CD4-positive, alpha-beta T cell treated with Interleukin-21 for 1 hour (primary cell): Measurements from ENCODE around the gene RRP12.
A peak's percentile ranks its signal among the peaks of the same experiment; 100 is the strongest.
"Not testable (repeated sequence)": the region's sequence is repeated elsewhere in the genome, so short reads cannot be mapped to it uniquely, and the experiment has no call there.

ENCODE experiments used
- DNase-seq: peaks from one replicate; pipeline ENCODE4 v3.0.0-alpha.2; 2020

The RRP12 gene, protein sequence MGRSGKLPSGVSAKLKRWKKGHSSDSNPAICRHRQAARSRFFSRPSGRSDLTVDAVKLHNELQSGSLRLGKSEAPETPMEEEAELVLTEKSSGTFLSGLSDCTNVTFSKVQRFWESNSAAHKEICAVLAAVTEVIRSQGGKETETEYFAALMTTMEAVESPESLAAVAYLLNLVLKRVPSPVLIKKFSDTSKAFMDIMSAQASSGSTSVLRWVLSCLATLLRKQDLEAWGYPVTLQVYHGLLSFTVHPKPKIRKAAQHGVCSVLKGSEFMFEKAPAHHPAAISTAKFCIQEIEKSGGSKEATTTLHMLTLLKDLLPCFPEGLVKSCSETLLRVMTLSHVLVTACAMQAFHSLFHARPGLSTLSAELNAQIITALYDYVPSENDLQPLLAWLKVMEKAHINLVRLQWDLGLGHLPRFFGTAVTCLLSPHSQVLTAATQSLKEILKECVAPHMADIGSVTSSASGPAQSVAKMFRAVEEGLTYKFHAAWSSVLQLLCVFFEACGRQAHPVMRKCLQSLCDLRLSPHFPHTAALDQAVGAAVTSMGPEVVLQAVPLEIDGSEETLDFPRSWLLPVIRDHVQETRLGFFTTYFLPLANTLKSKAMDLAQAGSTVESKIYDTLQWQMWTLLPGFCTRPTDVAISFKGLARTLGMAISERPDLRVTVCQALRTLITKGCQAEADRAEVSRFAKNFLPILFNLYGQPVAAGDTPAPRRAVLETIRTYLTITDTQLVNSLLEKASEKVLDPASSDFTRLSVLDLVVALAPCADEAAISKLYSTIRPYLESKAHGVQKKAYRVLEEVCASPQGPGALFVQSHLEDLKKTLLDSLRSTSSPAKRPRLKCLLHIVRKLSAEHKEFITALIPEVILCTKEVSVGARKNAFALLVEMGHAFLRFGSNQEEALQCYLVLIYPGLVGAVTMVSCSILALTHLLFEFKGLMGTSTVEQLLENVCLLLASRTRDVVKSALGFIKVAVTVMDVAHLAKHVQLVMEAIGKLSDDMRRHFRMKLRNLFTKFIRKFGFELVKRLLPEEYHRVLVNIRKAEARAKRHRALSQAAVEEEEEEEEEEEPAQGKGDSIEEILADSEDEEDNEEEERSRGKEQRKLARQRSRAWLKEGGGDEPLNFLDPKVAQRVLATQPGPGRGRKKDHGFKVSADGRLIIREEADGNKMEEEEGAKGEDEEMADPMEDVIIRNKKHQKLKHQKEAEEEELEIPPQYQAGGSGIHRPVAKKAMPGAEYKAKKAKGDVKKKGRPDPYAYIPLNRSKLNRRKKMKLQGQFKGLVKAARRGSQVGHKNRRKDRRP (N-terminal part only)

DNA sequence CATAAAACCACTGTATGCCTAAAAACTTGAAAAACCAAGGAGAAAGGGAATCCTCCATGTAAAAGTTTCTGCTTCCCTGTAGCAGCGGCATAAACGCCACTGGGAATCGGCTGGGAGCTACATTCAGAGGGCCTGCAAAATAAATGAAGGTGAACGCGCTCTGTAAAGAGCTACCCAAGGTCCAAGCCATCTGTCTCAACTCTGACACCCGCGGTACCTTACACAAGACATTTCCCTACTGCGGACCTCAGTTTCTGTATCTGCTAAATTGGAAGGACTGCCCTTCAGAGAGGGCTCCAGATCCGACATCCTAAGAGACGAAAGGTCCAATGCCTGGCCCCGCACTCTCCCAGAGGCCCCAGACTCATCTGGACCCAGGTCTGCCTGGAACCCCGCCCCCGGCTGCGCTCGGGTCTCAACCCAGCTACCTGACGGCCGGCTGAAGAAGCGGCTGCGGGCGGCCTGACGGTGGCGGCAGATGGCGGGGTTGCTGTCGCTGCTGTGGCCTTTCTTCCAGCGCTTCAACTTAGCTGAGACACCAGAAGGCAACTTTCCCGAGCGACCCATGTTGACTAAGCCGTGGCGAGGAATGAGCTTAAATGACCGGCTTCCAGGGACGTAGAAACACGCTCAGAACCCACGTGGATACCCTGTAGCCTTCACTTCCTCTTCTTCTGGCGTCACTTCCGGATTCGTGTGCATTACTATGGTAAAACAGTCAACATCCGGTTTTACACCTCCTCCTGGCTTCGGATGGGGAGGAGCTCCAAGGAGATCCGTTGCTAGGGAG lies at the start of gene RRP12:
Gene RRP12, minus strand, starts transcription at position 676 of the 790 bp plus-strand sequence. Its CDS starts 109 bp downstream, at position 567.
- peak; percentile 97 for DNase-seq

DNA sequence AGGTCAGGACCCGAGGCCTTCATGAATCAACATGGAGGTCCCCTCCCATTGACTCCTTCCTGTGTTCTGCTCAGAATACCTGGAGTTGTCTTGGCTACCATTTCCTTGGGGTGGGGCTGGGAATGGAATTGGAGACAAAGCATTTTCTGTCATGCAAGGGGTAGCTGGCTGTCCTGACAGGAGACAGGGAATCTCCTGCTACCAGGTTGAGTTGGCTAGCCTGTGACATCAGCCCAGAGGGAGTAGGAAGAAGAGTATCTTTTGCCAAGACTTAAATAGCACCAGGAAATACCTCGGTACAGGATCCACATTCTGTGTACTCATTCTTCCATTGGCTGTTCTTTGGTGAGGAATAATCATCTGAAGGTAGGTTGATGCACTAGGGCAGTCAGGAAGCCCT lies 49.7 kb upstream of the RRP12 start:
- no peak for DNase-seq

DNA sequence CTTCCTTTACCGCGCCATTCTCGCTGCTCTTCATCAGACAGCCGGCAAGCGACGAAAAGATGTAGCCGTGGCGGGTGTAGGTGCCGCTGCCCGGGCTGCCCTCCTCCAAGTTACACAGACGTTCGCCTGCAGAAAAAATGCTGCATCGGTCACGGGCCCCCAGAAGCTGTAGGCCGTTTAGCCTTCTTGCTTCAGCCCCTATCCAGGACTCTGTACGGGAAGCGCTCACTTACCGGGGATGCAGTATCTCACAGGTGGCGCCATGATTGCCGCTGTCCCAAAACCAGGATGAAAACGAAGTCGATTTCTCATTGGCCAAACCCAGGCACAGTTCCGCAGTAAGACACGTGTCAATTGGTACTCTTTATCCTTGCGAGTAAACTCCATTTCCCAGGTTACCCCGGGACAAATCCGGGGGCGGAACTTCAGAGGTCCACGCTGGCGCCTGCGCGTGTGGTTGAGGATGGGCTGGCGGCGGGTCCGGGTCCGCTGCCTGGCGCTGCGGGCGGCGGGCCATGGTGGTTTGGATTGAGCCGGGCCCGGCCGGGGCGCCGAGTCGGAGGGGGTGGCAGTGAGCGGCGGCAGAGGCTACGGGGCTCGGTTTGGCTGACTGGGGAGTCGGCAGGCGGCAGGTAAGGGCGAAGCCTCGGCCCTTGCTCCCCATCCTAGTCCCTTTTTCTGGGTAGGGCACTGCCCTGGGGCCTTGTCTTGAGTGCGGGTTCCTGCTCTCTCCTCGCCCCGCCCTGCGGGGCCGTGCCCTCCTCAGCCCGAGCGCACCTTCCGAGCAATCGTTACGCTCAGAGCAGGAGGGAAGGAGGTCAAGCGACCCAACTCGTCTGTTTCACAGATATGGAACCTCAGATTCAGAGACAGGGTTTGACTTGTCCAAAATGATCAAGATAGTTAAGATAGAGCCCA lies 44.8 kb upstream of the RRP12 start, which contains the start of the genes EXOSC1 and ZDHHC16:
Gene EXOSC1, minus strand, starts transcription at position 285 of the 918 bp plus-strand sequence. Its CDS starts 21 bp downstream, at position 264.
Gene ZDHHC16, plus strand, starts transcription at position 454 of the 918 bp plus-strand sequence. CDS start 5,501 bp downstream, outside the sequence.
- DNase-seq: peak; percentile 94

DNA sequence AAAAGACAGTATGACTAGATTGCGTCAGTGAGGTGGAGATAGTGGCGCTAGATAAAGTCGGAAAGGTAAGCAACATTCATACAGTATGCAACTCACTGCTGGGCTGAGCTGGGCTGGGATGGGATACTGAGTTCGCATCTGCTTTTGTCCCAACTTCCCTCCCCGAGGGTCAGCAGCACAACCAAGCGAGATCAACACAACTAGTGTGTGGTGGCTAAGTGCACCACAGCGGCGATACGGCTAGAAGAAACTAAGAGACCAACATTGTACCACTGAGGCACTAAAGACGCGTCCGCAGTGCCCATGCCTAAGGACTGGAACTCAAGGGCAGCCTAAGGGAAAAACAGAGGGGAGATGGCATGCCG lies 44.2 kb upstream of the RRP12 start:
- DNase-seq: no peak

DNA sequence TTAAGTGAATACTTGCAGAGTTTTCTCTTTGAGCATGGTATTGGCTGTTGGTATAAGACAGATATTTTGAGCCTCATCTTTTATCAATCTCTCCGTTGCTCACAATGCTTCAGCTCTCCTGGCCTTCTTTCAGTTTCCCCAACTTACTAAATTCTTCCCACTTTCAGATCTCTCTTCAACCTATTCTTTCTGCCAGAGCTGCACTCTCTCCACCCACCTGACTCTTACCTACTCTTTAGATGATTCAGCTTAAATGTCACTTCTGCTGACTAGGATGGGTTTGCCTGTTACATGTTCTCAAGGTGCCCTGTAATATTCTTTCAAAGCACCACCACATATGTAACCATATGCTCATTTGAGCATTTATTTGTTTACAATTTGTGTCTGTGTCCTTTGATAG lies 43.1 kb upstream of the RRP12 start:
- DNase-seq: no peak

DNA sequence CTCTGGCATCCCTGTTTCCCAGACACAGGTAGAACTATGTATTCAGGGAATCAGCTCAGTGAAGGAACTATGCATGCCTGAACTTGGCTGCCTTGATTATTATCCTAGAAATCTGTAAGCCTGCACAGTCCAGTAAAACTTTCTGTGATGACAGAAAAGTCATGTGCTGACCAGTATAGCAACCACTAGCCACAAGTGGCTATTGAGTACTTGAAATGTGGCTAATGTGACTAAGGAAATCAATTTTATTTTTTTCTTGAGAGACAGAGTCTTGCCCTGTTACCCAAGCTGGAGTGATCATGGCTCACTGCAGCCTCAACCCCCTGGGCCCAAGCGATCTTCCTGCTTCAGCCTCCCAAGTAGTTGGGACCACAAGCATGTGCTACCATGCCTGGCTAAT lies 41.1 kb upstream of the RRP12 start:
- no peak for DNase-seq

DNA sequence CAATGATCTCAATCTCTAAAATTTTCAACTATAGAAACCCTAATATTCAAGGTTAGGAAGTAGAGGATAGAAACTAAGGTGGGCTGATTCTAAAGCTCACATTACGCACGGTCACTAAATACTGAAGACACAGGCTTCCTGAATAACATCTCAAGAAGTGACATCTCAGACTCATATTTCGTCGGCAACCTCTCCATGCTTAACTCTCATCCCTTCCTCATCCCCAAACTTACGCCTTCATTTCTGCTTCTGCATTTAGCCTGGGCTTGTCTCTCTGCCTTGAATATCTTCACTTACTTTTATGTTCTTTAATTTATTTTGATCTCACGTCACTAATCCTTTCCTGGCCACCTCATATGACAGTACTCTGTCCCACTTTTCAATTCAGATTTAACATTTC lies 34.1 kb upstream of the RRP12 start:
- no peak for DNase-seq

DNA sequence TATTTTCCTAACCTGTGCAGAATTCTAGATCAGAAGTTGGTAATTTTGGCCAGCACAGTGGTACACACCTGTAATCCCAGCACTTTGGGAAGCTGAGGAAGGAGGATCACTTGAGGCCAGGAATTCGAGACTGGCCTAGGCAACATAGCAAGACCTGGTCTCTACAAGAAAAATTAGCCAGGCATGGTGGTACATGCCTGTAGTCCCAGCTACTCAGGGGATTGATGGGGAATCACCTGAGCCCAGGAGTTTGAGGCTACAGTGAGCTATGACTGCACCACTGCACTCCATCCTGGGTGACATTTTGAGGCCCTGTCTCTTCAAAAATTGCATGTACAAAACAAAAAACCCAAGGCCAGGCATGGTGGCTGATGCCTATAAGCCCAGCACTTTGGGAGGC lies 33.4 kb upstream of the RRP12 start:
- DNase-seq: no peak

DNA sequence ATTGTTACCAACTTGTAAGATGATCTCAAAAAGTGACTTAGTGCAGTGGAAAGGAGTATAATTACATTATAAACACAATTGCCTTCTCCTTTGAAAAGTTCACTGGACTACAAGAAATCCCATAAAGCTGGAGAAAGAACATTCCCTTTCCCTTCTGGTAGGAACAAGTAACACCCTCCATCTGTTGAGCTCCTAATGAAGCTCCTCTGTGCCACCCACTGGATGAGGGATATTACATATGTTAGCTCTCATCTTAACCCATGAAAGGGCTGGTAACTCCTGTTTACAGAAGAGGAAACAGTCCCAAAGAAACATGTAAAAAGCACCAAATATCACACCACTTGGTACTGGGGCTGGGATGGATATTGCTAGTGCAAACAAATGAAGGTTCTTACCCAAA lies 32.9 kb upstream of the RRP12 start:
- no peak for DNase-seq

DNA sequence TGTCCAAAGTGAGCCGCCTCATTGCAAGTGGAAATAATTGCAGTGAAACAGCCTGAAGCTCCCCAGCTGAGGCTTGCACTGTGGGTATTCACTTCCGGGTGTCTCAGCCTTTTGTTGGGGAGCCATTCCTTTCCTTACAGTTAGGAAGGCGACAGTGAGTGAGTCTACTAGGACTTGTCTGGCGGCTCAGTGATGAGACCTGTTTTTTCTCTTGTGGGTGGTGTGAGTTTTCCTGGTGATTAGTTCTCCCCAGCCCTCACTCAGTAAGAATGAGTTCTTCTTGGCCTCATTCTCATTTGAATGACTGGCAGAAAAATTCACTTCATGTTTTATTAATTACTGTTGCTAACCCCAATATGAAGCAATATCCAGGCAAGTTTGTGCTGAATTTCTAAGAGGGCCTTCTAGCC lies 27.4 kb upstream of the RRP12 start:
- peak; percentile 49 for DNase-seq

DNA sequence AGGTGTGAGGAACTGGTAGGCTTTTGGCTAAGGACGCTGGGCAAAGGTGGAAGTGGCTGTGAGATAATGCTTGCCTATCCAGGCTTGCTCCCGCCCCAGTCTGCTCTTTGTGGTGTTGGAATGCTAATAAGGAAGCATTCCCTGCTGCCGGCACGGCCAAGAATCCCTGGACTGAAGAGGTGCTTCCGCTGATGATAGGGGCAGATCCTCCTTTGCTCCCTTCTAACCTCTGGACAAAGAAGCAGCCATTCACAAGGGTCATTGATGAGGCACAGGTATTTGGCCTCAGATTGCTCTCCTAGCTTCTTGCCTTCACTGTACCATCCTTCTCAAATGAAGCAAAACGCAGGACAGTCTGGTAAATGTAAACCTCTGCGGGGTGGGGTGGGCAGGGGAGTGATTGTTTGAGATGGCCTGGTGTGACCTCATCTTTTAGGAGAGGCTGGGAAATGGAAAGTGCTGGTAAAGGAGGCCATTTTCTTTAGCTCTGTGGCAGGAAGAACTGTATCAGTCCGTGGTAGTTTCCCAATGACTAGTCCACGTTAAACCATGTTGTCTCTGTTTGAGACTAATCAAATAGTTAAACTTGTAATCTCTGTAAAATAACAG lies 26.5 kb upstream of the RRP12 start:
- DNase-seq: peak; percentile 57

DNA sequence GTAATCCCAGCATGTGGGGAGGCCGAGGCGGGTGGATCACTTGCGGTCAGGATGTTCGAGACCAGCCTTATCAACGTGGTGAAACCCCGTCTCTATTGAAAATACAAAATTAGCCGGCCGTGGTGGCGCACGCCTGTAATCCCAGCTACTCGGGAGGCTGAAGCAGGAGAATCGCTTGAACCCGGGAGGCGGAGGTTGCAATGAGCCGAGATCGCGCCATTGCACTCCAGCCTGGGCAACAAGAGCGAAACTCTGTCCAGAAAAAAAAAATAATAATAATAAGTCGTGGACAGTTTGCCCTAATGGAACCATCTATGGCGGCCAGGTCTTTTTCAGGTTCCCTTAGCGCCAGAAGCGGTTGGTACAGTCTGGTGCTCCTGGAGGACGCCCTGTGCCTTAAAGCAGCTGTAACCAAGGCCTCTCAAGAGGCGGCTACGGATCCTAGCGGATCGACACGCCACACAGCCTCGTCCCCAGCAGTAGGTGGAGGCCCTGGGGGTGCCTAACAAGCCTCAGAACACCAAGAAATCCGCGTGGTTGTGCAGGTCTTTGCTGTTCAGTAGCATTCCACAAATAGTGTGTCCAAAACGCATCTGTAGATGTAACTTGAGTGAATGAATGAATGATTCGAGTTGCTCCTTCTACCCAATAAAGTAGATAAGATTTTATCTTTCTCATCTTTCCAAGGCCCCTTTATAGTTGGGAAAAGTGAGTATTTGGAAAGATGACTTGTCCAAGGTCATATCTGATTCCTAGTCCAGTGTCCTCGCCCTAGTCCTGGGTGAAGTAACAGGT lies 25.8 kb upstream of the RRP12 start:
- no peak for DNase-seq

DNA sequence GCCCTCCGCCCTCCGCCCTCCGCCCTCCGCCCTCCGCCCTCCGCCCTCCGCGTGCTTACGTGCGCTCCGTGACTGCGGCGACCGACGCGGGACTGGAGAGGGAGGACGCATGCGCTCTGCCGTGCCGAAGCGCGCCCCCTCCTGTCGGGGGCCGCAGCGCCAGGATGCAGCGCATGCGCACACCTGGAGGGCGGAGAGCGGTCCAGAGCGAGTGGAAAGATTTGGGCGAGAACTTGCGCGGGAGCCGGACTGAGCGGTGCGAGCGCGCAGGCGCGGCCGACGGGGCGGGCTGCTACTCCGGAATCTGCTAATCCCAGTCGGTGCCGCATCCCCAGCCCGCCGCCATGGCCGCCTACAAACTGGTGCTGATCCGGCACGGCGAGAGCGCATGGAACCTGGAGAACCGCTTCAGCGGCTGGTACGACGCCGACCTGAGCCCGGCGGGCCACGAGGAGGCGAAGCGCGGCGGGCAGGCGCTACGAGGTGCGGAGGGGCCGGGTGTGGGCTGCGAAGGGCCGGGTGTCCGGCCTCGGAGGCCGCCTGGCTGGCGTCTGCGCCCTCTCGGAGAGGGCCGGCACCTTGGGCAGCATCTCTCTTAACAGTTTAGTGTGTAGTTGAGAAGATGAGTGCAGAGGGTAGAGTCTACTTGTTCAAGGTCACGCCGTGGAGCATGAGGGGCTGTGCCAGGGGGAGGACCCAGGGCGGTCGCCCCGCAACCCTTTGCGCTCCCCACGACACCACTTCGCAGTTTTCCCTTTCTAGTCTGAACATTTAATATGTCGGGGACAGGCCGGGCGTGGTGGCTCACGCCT lies 25.0 kb upstream of the RRP12 start, which contains the start of gene PGAM1:
Gene PGAM1, plus strand, starts transcription at position 228 of the 812 bp plus-strand sequence. Its CDS starts 117 bp downstream, at position 345.
- peak; percentile 97 for DNase-seq

DNA sequence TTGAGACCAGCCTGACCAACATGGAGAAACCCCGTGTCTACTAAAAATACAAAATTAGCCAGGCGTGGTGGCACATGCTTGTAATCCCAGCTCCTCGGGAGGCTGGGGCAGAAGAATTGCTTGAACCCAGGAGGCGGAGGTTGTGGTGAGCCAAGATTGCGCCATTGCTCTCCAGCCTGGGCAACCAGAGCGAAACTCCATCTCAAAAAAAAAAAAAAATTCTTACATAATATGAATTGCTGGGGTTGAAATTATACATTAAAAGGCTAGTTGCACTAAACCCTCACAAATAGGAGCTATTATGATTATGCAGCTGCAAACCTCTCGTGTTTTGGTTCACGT lies 22.6 kb upstream of the RRP12 start:
- not testable (repeated sequence) for DNase-seq

DNA sequence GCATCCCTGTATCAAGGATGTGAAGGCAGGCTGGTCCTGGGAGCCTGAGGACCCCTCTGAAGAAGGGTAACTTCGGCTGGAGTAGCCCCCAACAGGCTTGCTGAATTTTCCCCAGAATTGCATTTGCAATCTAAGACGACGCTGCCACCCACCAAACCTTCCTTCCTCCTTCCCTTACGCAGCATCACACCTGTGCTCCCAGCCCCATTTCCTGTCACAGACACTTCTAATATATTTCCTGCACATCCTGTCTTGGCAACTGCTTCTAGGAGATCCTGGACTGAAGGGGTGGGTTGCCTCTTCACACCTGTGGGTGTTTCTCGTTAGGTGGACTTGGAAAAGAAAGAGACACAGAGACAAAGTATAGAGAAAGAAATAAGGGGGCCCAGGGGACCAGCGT lies 15.4 kb upstream of the RRP12 start:
- no peak for DNase-seq

DNA sequence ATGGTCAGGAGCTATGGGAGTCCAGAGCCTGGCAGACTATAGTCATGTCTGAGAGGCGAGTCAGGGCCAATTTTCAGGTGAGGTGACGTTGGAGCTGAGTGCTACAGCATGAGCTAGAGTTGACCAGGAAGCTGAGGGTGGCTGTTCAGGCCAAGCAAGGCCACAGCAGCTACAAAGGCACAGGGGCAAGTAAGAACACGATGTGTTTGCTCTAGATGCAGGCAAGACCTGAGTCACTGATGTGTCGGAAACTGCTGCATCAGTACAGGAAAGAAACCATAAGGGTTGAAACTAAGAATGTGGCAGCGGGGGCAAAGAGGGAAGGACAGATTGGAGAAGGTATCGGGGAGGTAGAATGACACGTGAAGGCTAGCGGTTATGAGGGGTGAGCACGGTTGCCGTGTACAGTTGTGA lies 11.8 kb upstream of the RRP12 start:
- DNase-seq: no peak

DNA sequence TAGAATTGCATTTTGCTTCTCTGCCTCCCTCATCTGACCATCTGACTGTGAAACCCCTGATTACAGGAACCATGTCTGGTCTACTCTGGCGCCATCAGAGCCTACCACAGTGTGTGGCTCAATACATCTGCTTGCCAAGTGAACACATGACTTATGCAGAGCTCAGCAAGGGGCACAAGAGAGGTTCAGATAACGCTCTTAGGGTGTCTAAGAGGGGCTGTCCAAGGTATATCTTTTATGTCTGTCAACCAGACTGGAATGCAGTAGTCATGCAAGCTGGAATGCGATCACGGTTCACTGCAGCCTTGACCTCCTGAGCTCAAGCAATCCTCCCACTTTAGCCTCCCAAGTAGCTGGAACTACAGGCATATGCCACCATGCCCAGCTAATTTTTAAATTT lies 10.3 kb upstream of the RRP12 start:
- no peak for DNase-seq

DNA sequence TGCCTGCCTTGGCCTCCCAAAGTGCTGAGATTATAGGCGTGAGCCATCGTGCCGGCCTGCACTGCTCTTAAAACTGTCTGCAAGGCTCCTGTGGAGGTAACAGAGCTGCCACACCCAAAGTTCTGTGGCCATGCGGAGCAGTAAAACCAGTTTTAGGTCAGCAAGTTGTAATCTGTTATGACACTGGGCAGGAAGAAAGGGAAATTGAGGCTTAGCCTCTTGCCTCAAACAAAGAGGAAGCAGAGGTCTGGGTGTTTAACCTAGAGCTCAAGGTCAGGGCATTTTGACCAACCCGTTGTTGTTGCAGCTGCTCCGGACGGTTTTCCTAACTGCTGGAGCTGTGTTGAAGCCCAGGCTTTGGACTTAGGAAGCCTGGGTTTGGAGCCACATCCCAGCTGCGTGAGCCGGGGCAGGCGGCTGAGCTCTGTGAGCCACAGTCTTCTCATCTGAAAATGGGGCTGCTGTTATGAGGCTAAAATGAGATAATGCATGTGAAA lies 7.4 kb upstream of the RRP12 start:
- no peak for DNase-seq

DNA sequence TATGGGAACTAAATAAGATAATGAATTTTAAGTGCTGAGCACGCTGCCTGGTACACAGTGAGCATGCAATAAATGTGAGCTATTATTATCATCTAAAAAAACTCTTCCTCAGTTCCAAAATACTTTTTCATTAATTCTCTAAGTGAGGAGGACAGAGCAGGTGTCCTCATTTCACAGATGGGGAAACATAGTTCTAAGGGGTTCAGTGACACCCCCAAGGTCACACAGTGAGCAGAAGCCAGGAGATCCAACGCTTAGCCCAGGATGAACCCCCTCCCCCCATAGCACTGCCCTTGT lies 6.8 kb upstream of the RRP12 start:
- no peak for DNase-seq
